HG03025 (cell line): ENCODE data around the gene SMYD3.

ENCODE experiments used
- ATAC-seq: cut with Tn5 transposase; IDR thresholded peaks from one replicate; pipeline ENCODE4 v1.9.1; 2021; ENCODE audit warnings: mild to moderate bottlenecking, moderate library complexity; ENCODE audit not compliant: unreplicated experiment, low FRiP score

SMYD3 gene

GRCh38 chr1:246159279-246160227 lies 347.5 kb downstream of the SMYD3 start:
- no peak for ATAC-seq

- no peak for ATAC-seq
These were observed 348.9 kb downstream of the SMYD3 start for GRCh38 chr1:246158131-246158530.

- no peak for ATAC-seq
These were observed 349.6 kb downstream of the SMYD3 start for GRCh38 chr1:246157516-246157915.

- ATAC-seq, result no peak
These were observed 350.2 kb downstream of the SMYD3 start for GRCh38 chr1:246156847-246157246.

- ATAC-seq, result no peak
These were observed 351.2 kb downstream of the SMYD3 start for GRCh38 chr1:246155923-246156322.

GRCh38 chr1:246153796-246154212 lies 353.3 kb downstream of the SMYD3 start:
- ATAC-seq, result no peak

- no peak for ATAC-seq
These were observed 354.1 kb downstream of the SMYD3 start for GRCh38 chr1:246152986-246153431.

GRCh38 chr1:246151796-246152434 lies 355.2 kb downstream of the SMYD3 start:
- ATAC-seq, result no peak

GRCh38 chr1:246149543-246149942 lies 357.5 kb downstream of the SMYD3 start:
- no peak for ATAC-seq

- ATAC-seq, result no peak
These were observed 359.3 kb downstream of the SMYD3 start for GRCh38 chr1:246147524-246148461.

GRCh38 chr1:246146804-246147523 lies 360.1 kb downstream of the SMYD3 start:
- no peak for ATAC-seq

- ATAC-seq, result no peak
These were observed 361.2 kb downstream of the SMYD3 start for GRCh38 chr1:246145900-246146299.

GRCh38 chr1:246144931-246145330 lies 362.1 kb downstream of the SMYD3 start:
- no peak for ATAC-seq

- no peak for ATAC-seq
These were observed 364.7 kb downstream of the SMYD3 start for GRCh38 chr1:246142320-246142893.

GRCh38 chr1:246141306-246141705 lies 365.8 kb downstream of the SMYD3 start:
- no peak for ATAC-seq

GRCh38 chr1:246139745-246140182 lies 367.3 kb downstream of the SMYD3 start:
- no peak for ATAC-seq

- ATAC-seq, result no peak
These were observed 368.3 kb downstream of the SMYD3 start for GRCh38 chr1:246138781-246139180.

GRCh38 chr1:246136477-246136876 lies 370.6 kb downstream of the SMYD3 start:
- ATAC-seq, result no peak

- no peak for ATAC-seq
These were observed 372.3 kb downstream of the SMYD3 start for GRCh38 chr1:246134789-246135188.
